ENCODE measurements around the gene OR52I1. TPM values are rescaled to one million over a fixed set of nuclear protein-coding genes. Genes with fewer than 3 reads are reported as not detected.

Gene OR52I1, protein sequence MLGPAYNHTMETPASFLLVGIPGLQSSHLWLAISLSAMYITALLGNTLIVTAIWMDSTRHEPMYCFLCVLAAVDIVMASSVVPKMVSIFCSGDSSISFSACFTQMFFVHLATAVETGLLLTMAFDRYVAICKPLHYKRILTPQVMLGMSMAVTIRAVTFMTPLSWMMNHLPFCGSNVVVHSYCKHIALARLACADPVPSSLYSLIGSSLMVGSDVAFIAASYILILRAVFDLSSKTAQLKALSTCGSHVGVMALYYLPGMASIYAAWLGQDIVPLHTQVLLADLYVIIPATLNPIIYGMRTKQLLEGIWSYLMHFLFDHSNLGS
- not detected in 2 replicates for total RNA-seq (2014; rRNA removed; shearing (Covaris generic))
- not detected in 2 replicates for polyA plus RNA-seq (2015; cell fraction: cytosol; rRNA removed)
- not detected in 2 replicates for polyA plus RNA-seq (2015; cell fraction: nucleus; rRNA removed)

DNA sequence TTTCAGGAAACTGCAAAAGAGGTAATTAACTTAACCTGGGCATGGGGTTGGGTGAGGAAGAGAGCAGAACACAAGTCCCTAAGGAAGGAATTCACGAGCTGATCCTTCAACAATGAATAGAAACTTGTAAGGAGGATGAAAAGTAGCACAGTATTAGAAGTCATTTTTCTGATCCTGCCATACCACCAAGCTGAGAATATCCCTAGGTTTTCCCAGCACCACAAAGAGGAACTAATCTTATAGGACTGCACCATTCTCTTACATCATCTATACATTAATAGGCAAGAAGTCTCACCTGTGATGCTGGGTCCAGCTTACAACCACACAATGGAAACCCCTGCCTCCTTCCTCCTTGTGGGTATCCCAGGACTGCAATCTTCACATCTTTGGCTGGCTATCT lies at the start of gene OR52I1:
Gene OR52I1, plus strand, starts transcription at position 301 of the 400 bp plus-strand sequence. Its CDS starts 0 bp downstream, at position 301.
- DNase-seq (ENCODE audit: low read depth) = no peak

DNA sequence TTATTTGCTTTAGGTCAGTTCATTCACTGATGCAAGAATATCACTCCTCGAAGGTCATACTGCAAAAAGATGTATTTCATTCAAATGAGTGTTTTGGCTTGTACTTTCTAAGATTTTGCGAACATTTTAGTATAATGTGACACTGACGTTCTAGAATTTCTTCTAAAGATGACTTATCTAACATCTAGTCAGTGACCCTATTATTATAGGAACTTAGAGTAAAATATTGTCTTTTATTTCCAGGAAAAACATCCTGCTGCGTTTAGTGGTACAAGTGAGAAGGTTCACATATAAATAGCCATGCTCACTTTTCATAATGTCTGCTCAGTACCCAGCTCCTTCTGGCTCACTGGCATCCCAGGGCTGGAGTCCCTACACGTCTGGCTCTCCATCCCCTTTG lies 48.9 kb upstream of the OR52I1 start, which contains the start of gene OR52M1:
Gene OR52M1, plus strand, starts transcription at position 301 of the 400 bp plus-strand sequence. Its CDS starts 0 bp downstream, at position 301.
- no peak for DNase-seq (ENCODE audit: low read depth)

DNA sequence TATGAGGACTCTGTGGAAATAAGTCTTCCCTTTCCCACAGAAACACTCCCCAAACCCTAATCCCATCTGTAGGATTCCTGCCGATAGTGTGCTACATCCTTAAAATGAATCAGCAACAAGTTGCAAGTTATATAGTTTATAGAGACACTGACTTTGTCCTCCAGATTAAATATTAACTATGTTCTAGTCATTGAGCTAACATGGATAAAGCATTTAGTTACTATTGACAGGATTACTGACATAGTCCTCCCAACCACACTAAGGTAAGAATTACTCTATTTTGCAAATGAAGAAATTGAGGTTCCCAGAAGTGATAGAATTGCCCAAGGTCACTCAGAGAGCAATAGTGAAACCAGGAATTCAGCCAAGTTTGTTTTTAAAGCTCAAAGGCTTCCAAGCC lies 47.0 kb upstream of the OR52I1 start:
- DNase-seq (ENCODE audit: low read depth) = no peak

DNA sequence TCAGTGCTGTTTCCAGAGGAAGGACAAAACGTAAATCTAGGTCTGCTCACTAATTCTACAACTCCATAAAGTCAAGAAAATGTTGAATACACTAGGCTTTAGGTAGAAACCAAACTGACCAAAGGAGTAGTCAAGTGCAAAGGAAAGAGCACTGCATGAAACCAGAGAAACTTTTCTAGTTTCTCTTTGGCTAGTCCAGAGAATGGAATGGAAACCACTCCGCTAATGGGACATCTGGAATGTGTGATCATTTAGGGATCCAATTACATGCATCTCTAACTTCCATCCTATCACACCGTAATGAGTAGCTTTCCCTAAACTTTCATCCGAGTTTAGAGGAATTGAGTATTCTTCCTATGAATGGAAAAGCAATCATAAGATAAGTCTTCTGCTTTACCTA lies 46.4 kb upstream of the OR52I1 start:
- DNase-seq (ENCODE audit: low read depth) = no peak

DNA sequence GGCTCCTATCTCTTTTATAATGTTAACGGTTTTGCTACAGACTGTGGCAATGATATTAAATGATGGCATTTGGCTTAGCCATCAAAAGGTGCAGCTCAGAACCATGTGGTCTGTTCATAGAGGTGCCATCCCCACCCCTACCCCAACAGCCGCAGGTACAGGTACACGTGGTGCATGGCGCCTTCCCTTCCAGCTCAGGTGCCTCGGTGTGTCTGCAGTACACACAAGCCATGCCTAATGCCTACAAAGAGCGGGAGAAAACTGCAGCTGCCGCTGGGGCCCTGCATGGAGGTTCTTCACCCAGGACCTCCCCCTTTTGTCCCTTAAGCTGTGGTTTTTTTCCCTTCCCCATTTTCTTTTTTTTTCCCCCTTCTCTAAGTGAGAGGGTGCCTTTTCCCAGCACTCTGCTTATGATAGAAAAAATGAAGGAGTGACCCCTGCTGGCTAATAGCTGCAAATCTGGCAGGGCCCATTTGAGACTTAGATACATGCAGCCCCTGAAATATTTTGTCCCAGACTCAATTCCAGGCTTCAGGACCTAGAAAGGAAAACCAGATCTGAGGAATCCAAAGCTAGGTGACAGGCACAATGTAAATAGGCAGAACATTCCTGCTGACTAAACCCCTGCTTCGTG lies 42.4 kb upstream of the OR52I1 start:
- peak; percentile 33 for DNase-seq (ENCODE audit: low read depth)

DNA sequence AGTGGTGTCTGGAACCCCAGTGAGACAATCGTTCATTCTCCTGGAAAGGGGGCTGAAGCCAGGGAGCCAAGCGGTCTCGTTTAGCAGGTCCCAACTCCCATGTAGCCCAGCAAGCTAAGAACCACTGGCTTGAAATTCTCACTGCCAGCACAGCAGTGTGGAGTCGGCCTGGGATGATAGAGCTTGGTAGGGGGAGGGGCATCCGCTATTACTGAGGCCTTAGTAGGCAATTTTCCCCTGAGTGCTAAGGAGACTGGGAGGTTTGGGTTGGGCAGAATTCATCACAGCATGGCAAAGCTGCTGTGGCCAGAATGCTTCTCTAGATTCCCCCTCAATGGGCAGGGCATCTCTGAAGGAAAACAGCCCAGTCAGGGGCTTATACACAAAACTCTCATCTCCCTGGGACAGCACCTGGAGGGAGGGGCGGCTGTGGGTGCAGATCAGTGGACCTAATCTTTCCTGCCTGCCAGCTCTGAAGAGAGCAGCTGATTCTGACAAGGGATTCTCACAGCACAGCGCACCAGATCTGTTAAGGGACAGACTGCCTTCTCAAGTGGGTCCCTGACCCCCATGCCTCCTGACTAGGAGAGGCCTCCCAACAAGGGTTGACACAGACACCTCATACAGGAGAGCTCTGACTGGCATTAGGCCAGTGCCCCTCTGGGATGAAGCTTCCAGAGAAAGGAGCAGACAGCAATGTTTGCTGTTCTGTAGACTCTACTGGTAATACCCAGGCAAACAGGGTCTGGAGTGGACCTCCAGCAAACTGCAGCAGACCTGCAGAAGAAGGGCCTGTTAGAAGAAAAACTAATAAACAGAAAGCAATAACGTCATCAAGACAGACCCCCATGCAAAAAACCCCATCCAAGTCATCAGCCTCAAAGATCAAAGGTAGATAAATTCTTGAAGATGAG lies 34.1 kb upstream of the OR52I1 start:
- DNase-seq (ENCODE audit: low read depth) = no peak

DNA sequence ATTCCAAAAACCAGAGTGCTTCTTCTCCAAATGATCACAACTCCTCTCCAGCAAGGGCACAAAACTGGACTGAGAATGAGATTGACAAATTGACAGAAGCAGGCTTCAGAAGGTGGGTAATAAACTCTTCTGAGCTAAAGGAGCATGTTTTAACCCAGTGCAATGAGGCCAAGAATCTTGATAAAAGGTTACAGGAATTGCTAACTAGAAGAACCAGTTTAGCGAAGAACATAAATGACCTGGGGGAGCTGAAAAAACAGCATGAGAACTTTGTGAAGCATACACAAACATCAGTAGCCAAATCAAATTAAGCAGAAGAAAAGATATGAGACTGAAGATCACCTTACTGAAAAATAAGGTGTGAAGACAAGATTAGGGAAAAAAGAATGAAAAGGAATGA lies 33.4 kb upstream of the OR52I1 start:
- no peak for DNase-seq (ENCODE audit: low read depth)

DNA sequence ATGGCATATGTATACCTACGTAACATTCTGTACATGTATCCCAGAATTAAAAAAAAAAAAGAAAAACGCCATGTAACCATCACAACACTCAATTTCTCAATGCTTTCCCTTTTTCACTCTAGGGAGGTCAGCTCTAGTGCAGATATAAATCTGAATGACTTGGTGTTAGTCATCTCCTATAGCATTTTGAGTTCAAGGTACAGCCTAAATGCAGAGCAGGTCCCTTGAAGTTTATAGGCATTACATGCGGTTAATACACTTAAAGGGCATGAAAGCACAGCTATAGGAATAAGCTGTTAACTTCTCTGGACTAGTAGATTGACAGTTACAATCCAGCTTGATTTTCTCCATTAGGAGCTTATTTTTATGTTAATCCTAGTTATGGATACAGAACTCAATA lies 28.5 kb upstream of the OR52I1 start:
- no peak for DNase-seq (ENCODE audit: low read depth)

DNA sequence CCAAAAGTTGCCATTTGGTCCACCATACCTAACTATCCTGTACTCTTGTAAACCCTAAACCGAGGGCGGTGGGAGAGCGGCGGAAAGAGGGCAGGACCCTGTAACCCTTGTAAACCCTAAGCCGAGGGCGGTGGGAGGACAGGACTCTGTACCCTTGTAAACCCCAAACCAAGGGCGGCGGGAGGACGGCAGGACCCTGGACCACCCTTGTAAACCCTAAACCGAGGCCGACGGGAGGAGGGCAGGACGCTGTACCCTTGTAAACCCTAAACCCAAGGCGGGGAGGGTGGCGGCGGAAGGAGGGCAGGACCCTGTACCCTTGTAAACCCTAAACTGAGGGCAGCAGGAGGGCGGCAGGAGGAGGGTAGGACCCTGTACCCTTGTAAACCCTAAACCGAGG lies 24.8 kb upstream of the OR52I1 start:
- no peak for DNase-seq (ENCODE audit: low read depth)

DNA sequence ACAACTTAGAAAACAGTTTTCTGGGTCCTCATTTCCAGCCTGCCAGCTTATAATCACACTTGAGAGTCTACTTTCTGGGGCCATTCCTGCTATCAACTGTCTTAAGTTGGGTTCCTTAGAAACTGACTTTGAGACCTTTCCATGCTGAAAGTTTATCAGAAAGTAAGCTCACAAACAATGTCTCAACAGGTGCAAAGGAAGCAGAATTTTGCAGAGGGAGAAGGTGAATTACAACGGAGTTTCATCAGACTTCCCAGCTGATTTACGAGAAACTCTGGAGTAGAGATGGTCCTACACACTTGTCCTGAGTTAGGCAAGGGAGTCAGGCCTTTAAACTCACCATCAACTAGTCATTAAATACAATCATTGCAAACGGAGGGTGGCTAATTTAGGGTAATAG lies 17.0 kb upstream of the OR52I1 start:
- no peak for DNase-seq (ENCODE audit: low read depth)

DNA sequence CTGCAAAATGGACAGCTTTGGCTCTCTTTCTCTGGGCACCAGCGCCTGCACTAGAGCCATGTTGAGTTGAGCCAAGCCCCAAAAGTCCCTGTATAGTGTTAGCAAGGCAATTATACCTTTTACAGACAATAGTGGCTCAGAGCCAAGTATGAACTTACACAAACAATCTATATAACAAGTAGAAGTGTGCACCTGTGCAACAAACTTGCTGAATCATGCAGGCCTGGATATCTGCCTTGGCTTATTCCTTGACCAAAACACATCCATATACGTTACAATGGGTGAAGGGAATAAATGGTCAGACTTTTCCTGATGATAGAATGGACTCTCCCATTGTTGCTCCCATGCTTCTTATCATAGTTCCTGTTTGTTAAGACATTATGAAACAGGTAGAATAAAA lies 16.1 kb upstream of the OR52I1 start:
- no peak for DNase-seq (ENCODE audit: low read depth)

DNA sequence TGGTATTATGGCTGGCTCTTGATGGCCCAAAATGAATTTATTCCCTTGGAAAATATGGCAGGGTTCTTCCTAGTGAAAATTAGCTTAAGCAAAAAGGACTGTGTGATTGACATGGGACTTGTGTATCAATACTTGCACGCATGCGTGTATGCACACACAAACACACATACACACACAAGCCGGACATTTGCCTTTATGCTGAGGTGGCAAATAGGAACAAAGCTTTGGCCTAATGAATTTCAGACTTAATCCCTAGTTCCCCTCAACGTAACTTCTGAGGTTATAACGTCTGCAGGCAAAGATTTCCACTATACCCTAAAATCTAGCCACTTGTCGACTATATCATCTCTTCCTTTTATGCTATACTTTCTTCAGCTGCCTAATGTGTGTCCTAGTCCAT lies 15.2 kb upstream of the OR52I1 start:
- DNase-seq (ENCODE audit: low read depth) = no peak

DNA sequence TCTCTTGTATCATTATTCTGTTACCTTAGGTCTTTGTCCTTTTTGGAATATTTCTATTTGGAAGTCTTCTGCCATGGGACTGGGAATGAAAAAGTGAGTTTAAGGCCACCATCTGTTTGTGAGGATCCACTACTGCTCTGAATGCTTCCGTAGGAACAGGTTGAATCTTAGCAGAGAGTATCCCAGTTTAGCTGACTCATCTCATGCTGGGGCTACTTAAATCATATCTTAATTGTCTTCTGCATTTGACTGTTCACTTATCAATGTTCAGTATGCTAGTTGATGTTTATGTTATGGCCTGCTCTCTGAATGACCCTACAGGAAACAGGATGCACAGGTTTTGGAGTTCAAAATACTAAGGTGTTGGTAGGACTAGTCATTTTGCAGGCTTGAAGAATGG lies 13.7 kb upstream of the OR52I1 start:
- no peak for DNase-seq (ENCODE audit: low read depth)

DNA sequence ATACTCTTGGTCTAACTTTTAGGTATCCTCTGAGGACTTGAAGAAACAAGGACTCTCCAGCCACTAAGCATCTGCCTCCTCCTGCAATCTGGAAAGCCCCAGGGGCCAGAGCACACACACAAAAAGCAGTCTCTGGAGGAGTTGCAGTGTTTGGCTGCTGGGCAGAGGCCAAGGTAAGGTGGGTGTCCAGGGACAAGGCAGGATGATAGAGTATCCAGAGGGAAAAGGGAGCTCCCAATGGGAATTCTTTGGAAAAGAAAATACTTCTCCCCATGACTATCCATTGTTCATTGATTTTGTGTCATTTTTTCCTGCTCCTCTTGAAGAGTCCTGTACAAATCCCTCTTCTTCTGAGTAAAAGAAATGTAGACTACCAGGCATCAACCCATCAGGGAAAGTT lies 12.4 kb upstream of the OR52I1 start, which contains the start of gene OR52I2:
Gene OR52I2, plus strand, starts transcription at position 301 of the 400 bp plus-strand sequence.
- DNase-seq (ENCODE audit: low read depth) = no peak

DNA sequence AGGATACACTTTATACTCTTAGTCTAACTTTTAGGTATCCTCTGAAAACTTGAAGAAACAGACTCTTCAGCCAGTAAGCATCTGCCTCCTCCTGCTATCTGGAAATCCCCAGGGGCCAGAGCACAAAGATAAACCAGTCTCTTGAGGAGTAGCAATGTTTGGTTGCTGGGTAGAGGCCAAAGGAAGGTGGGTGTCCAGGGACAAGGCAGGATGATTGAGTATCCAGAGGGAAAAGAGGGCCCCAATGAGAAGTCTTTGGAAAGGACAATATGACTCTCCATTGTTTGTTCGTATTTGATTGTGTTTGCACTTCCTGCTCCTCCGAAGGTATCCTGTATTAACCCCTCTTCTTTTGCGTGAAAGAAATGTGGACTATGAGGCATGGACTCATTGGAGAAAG lies 4.8 kb upstream of the OR52I1 start:
- DNase-seq (ENCODE audit: low read depth) = no peak

DNA sequence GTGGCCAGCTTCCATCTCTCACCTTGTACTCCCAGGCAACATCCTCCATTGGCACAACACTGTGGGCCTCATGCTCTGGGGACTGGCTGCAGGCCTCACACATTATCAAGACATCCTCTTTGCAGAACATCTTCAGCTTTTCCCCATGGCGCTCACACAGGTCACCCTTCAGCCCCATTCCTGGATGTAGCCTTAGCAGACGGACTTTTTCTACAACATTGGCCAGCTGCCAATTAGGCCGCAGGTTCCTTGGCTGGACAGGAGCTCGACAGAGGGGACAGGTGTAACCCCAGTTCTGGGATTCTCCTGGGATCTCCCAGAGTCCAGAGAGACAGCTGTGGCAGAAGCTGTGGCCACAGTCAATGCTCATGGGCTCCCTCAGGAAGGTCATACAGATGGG lies 11.2 kb downstream of the OR52I1 start:
- DNase-seq (ENCODE audit: low read depth) = no peak

DNA sequence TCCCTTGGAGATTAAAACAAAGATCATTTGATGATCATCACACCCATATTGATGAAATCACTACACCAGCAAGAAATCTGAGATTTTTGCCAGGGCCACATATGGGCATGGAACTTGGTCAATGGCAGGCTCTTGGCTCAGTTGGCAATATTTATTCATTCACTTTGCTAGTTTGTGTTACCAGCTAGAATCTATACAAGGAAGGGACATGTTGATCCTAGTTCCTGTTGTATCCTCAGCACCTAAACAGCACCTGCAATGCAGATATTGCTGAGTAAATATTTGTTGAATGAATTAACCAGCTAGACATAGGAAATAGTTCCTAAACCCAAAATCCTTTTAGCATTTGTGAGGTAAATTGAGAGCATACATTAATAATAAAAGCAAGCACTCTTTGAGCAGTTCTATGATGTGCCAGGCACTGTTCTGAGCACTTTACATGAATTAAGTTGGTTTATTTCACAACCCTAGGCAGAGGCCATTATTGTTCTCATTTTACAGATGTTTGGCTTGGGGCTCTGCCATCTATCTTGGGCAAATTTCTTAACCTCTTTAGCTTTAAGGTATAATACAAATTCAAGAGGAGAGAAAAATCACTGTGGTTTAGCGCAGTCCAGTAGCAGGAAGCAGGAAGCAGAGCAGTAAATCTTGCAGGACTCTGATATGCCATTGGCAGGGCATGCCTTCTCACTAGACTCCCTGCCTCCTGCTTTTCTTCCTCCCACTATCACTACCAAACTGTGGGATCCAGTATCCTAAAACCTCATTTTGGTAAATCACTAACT lies 12.6 kb downstream of the OR52I1 start:
- DNase-seq (ENCODE audit: low read depth) = no peak

DNA sequence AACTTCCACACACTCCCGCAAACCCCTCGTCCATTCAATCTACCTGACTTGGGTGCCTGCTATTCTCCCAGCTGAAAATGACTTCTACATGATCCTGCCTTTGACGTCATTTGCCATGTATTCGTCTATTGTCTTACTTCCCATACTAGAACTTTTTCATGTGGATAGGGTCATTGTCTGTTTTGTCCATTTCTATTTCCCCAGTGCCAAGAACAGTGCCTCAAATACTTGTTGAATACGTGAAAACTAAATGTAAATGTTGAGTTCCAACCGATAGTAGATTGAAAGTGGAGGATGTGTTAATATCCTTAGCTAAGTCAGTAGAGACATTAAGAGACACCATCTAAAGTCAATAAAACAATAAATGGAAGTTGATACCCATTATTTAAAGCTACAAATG lies 13.3 kb downstream of the OR52I1 start:
- no peak for DNase-seq (ENCODE audit: low read depth)

DNA sequence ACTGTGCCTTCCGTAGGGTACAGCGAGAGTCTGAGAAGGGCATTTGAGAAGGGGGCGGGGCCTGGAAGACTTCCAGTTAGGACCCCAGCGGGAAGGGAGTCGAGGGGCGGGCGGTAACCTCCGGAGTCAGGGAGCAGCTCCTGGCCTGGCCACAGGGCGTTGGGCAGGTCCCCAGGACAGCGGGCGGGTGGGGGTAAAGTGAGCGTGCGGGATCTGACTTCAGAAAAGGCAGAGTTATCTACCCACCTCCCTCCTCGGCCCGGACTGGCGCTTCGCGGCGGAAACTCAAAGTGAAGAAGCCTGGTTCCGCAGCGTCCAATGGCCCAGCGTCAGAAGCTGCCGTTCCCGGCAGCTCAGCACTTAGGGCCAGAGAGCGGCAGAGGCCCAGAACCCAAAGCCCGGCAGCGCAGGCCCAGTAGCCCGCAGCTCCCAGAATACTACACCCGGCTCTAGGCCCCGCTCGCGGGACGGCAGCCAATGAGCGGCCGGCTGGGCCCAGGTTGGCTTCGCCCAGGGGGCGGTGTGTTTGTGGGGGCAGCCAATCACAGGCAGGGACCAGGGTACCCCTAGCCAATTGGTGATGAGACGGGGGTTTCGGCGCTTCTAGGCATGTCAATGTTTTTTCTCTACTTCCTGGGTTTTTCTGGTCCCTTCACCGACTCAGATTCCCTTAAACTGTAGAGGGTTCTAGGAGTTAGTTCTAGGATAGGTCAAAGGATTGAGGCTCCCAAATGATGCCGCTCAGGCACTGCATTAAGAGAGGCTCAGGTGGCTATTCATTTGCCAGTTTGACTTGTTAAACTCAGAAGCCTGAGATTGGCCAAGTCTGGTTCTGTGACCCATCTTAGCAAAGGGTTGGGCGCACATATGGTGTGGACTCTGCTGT lies 14.2 kb downstream of the OR52I1 start, which contains the start of gene TRIM68:
Gene TRIM68, minus strand, starts transcription at position 451 of the 886 bp plus-strand sequence. CDS start 2,727 bp downstream, outside the sequence.
- DNase-seq (ENCODE audit: low read depth) = peak; percentile 97
